Liver (tissue), 9 donors: ENCODE data around the gene PAOX. TPM values are rescaled to one million over a fixed set of nuclear protein-coding genes. Genes with fewer than 3 reads are reported as not detected.

ENCODE experiments used
- DNase-seq: peaks from one replicate; pipeline ENCODE4 v3.0.0-alpha.2; 2017; ENCODE audit warnings: low spot score
- H3K27ac ChIP-seq, 2 donors: one replicate each; pipeline ENCODE4 v1.7.0; 2013; ENCODE audit warnings: inconsistent platforms in 2 of 2, low read length in 2 of 2, control low read depth in 1 of 2, low read depth in 1 of 2, mild to moderate bottlenecking in 1 of 2
- H3K27me3 ChIP-seq, 4 donors: one replicate each; pipeline versions ENCODE4 v1.6.1 to v1.7.0; 2013; ENCODE audit warnings: low read length in 3 of 4, inconsistent platforms in 1 of 4, mild to moderate bottlenecking in 1 of 4, moderate library complexity in 1 of 4; ENCODE audit not compliant: control insufficient read depth in 4 of 4, insufficient read depth in 4 of 4
- H3K36me3 ChIP-seq, 4 donors: one replicate each; pipeline versions ENCODE4 v1.6.1 to v1.7.0; 2013; ENCODE audit warnings: low read length in 3 of 4, mild to moderate bottlenecking in 3 of 4, low read depth in 1 of 4, moderate library complexity in 1 of 4; ENCODE audit not compliant: control insufficient read depth in 4 of 4, insufficient read depth in 3 of 4
- H3K4me1 ChIP-seq, 4 donors: one replicate each; pipeline versions ENCODE4 v1.6.1 to v1.7.0; 2013; ENCODE audit warnings: low read length in 3 of 4, mild to moderate bottlenecking in 3 of 4, moderate library complexity in 1 of 4; ENCODE audit not compliant: control insufficient read depth in 4 of 4, insufficient read depth in 4 of 4
- H3K4me3 ChIP-seq, 3 donors: one replicate each; pipeline versions ENCODE4 v1.6.1 to v1.7.0; 2013; ENCODE audit warnings: low read length in 3 of 3, control low read depth in 1 of 3, low read depth in 1 of 3, mild to moderate bottlenecking in 1 of 3
- H3K9ac ChIP-seq, 2 donors: one replicate each; pipeline ENCODE4 v1.7.0; 2013; ENCODE audit warnings: low read length in 2 of 2, mild to moderate bottlenecking in 2 of 2, moderate library complexity in 2 of 2, control low read depth in 1 of 2, low read depth in 1 of 2
- H3K9me3 ChIP-seq, 4 donors: one replicate each; pipeline versions ENCODE4 v1.6.1 to v1.7.0; 2013; ENCODE audit warnings: low read length in 3 of 4; ENCODE audit not compliant: control insufficient read depth in 4 of 4
- EGR1 ChIP-seq, 2 donors: IDR thresholded peaks; 2 replicates each; pipeline ENCODE4 v1.6.1; 2016 to 2018; ENCODE audit warnings: antibody characterized with exemption in 2 of 2, low read depth in 2 of 2
- FOXA1 ChIP-seq: IDR thresholded peaks from 2 replicates; pipeline ENCODE4 v1.6.1; 2016; ENCODE audit warnings: antibody characterized with exemption
- GABPA ChIP-seq, 2 donors: IDR thresholded peaks in 1 of 2; conservative IDR thresholded peaks in 1 of 2; 2 replicates each; pipeline ENCODE4 v1.6.1; 2016; ENCODE audit warnings: antibody characterized with exemption in 2 of 2, mild to moderate bottlenecking in 1 of 2, moderate library complexity in 1 of 2
- HNF4A ChIP-seq, 2 donors: conservative IDR thresholded peaks; 2 replicates each; pipeline ENCODE4 v1.6.1; 2016; ENCODE audit warnings: antibody characterized with exemption in 2 of 2, mild to moderate bottlenecking in 2 of 2
- HNF4G ChIP-seq: IDR thresholded peaks from 2 replicates; pipeline ENCODE4 v1.6.1; 2016; ENCODE audit warnings: antibody characterized with exemption
- JUND ChIP-seq, 2 donors: IDR thresholded peaks; 2 replicates each; pipeline ENCODE4 v1.6.1; 2016; ENCODE audit warnings: antibody characterized with exemption in 2 of 2
- NR2F2 ChIP-seq: IDR thresholded peaks from 2 replicates; pipeline ENCODE4 v1.6.1; 2016; ENCODE audit warnings: antibody characterized with exemption
- RAD21 ChIP-seq, 2 donors: IDR thresholded peaks; 2 replicates each; pipeline ENCODE4 v1.6.1; 2016; ENCODE audit warnings: antibody characterized with exemption in 2 of 2, mild to moderate bottlenecking in 2 of 2
- RXRA ChIP-seq, 2 donors: IDR thresholded peaks; 2 replicates each; pipeline ENCODE4 v1.6.1; 2017 to 2018; ENCODE audit warnings: antibody characterized with exemption in 2 of 2, mild to moderate bottlenecking in 1 of 2
- SP1 ChIP-seq: IDR thresholded peaks from 2 replicates; pipeline ENCODE4 v1.6.1; 2018; ENCODE audit warnings: antibody characterized with exemption, mild to moderate bottlenecking
- TAF1 ChIP-seq: conservative IDR thresholded peaks from 2 replicates; pipeline ENCODE4 v1.6.1; 2016; ENCODE audit warnings: antibody characterized with exemption, mild to moderate bottlenecking
- YY1 ChIP-seq: IDR thresholded peaks from 2 replicates; pipeline ENCODE4 v1.6.1; 2016; ENCODE audit warnings: antibody characterized with exemption, mild to moderate bottlenecking
- WGBS: extraction: QIAGEN DNeasy Blood & Tissue Kit; methylation state at CpG from one replicate; pipeline ENCODE4 v1.1.7; 2013; 5-methylcytosine and 5-hydroxymethylcytosine counted together
- polyA plus RNA-seq, 2 donors: library from polyadenylated mRNA; stranded (reverse) in 1 of 2; unstranded in 1 of 2; fragments of 200-250 nt in 1 of 2; fragments of >200 nt in 1 of 2; fragmentation: Nextera tagmentation in 1 of 2; extraction: Ambion mirVana in 1 of 2; gene quantifications; one replicate each; pipeline versions ENCODE4 v1.2.1 to v1.2.3, GENCODE V29; 2013 to 2015
- total RNA-seq, 2 donors: library from RNA; depleted of rRNA; stranded (reverse); fragments of >200 nt; gene quantifications; one replicate each; pipeline ENCODE4 v1.2.3, GENCODE V29; 2014
- TF ChIP-seq, protein P1 (sequence below): IDR thresholded peaks from 2 replicates; pipeline ENCODE4 v1.6.1; 2016; ENCODE audit warnings: antibody characterized with exemption, mild to moderate bottlenecking
- TF ChIP-seq, protein P2 (sequence below): fragments of 150-350 bp; IDR thresholded peaks from 2 replicates; pipeline ENCODE4 v1.5.1; 2017; ENCODE audit warnings: improper control_type of control experiment, low read depth, low read length; ENCODE audit not compliant: missing input control
- TF ChIP-seq, protein P3 (sequence below): IDR thresholded peaks from 2 replicates; pipeline ENCODE4 v1.6.1; 2016; ENCODE audit warnings: antibody characterized with exemption
- TF ChIP-seq, protein P4 (sequence below): IDR thresholded peaks from 2 replicates; pipeline ENCODE4 v1.6.1; 2016; ENCODE audit warnings: antibody characterized with exemption
- TF ChIP-seq, protein P5 (sequence below): IDR thresholded peaks from 2 replicates; pipeline ENCODE4 v1.6.1; 2016; ENCODE audit warnings: antibody characterized with exemption
- donor health status: healthy.
- donor health status: healthy.
- donor health status: healthy.
- donor health status: healthy.
- donor health status: healthy.

Gene PAOX
- total and polyA plus RNA-seq, 4 donors = 4.8 to 17.8 (median 13.3) TPM

DNA sequence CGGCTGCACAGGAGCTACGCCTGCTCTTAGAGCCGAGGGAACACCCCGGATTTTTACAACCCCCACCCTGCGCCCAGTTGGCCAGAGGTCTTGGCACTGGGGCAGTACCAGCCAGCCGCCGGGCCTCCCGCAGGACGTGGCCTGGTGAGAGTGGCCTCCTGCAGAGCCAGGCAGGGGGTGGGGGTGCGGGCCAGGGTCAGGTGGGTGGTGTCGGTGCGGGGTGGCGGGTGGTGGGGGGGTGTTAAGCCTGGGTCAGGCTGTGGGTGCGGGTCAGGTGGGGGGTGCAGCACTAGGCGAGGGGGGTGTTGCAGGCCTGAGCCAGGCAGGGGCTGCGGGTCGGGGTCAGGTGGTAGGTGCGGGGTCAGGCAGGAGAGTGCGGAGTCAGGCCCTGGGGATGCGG is 6.6 kb upstream of the PAOX start:
- peak overlapping the region in 1 of 2 donors; percentile 6 for H3K27ac ChIP-seq
- H3K4me1 ChIP-seq = peaks cover 10 to 54% (median 34%) of the 10 kb centered on the region in 4 donors
- 22% methylated on average over 20 of the region's 20 CpGs for WGBS
- TF ChIP-seq, protein P1, sequence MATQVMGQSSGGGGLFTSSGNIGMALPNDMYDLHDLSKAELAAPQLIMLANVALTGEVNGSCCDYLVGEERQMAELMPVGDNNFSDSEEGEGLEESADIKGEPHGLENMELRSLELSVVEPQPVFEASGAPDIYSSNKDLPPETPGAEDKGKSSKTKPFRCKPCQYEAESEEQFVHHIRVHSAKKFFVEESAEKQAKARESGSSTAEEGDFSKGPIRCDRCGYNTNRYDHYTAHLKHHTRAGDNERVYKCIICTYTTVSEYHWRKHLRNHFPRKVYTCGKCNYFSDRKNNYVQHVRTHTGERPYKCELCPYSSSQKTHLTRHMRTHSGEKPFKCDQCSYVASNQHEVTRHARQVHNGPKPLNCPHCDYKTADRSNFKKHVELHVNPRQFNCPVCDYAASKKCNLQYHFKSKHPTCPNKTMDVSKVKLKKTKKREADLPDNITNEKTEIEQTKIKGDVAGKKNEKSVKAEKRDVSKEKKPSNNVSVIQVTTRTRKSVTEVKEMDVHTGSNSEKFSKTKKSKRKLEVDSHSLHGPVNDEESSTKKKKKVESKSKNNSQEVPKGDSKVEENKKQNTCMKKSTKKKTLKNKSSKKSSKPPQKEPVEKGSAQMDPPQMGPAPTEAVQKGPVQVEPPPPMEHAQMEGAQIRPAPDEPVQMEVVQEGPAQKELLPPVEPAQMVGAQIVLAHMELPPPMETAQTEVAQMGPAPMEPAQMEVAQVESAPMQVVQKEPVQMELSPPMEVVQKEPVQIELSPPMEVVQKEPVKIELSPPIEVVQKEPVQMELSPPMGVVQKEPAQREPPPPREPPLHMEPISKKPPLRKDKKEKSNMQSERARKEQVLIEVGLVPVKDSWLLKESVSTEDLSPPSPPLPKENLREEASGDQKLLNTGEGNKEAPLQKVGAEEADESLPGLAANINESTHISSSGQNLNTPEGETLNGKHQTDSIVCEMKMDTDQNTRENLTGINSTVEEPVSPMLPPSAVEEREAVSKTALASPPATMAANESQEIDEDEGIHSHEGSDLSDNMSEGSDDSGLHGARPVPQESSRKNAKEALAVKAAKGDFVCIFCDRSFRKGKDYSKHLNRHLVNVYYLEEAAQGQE = no peak
- TF ChIP-seq SP1 = no peak
- TF ChIP-seq YY1 = no peak
- TF ChIP-seq NR2F2 = no peak
- TF ChIP-seq RAD21 (IDR thresholded peaks at IDR 0.05) = no peak
- TF ChIP-seq, protein P2, sequence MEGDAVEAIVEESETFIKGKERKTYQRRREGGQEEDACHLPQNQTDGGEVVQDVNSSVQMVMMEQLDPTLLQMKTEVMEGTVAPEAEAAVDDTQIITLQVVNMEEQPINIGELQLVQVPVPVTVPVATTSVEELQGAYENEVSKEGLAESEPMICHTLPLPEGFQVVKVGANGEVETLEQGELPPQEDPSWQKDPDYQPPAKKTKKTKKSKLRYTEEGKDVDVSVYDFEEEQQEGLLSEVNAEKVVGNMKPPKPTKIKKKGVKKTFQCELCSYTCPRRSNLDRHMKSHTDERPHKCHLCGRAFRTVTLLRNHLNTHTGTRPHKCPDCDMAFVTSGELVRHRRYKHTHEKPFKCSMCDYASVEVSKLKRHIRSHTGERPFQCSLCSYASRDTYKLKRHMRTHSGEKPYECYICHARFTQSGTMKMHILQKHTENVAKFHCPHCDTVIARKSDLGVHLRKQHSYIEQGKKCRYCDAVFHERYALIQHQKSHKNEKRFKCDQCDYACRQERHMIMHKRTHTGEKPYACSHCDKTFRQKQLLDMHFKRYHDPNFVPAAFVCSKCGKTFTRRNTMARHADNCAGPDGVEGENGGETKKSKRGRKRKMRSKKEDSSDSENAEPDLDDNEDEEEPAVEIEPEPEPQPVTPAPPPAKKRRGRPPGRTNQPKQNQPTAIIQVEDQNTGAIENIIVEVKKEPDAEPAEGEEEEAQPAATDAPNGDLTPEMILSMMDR = no peak
- TF ChIP-seq FOXA1 = no peak
- TF ChIP-seq, protein P3, sequence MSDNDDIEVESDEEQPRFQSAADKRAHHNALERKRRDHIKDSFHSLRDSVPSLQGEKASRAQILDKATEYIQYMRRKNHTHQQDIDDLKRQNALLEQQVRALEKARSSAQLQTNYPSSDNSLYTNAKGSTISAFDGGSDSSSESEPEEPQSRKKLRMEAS = no peak
- no peak for TF ChIP-seq JUND (IDR thresholded peaks at IDR 0.05)
- TF ChIP-seq TAF1 = no peak
- no peak for TF ChIP-seq HNF4A (conservative IDR thresholded peaks at IDR 0.05)
- no peak for TF ChIP-seq GABPA (IDR thresholded peaks at IDR 0.05 in 1 of 2, conservative IDR thresholded peaks at IDR 0.05 in 1 of 2)
- TF ChIP-seq, protein P4, sequence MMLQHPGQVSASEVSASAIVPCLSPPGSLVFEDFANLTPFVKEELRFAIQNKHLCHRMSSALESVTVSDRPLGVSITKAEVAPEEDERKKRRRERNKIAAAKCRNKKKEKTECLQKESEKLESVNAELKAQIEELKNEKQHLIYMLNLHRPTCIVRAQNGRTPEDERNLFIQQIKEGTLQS = no peak
- TF ChIP-seq RXRA (IDR thresholded peaks at IDR 0.05) = no peak
- no peak for TF ChIP-seq EGR1 (IDR thresholded peaks at IDR 0.05; ENCODE audit: low read depth in 2 of 2)
- TF ChIP-seq HNF4G = no peak
- no peak for DNase-seq
- no peaks in the 10 kb centered on the region for H3K27me3 ChIP-seq
- no peaks in the 10 kb centered on the region for H3K9me3 ChIP-seq
- peaks cover 15 to 25% (median 22%) of the 10 kb centered on the region in 4 donors for H3K36me3 ChIP-seq
- peak overlapping the region in 1 of 2 donors; percentile 19 for H3K9ac ChIP-seq
- H3K4me3 ChIP-seq = peak overlapping the region; percentile 42 to 92 (median 70)

DNA sequence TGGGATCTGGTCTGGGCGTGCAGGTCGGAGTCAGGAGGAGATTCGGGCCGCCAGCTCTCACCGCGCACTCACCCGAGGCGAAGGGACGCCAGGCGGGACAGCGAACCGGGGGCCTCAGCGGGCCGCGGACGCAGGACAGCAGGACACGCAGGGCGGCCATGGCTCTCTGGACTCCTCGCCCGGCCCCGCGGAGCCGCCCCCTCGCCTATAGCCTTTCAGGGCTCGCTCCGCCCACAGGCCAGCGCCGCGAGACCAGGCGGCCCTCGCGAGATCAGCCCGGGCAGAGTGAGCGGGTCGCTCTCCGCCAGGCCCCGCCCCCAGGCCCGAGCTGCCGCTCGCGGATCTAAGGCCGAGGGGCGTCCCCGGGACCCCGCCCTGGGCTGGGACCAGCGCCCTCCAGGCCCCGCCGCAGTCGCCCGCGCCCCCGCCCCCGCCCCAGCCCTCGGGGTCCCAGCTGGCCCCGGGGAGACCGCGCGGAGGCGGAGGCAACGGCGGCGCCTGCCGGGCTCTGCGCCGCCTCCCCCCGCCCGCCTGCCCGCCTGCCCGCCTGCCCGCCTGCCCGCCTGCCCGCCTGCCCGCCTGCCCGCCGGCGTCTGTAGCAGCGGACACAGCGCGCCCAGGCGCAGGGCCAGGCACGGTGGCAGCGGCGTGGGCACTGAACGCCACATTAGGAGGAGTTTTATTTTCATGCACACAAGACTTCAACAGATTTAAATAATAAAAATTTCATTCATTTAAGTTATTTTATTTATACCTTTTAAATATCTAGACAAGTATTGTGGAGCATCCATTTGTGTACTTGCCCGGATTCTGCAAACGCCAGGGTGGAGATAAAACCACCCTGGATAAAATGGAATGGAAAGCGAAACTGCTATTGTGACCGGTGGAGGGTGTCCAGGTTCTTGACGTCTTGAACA is 5.6 kb upstream of the PAOX start, which contains the start of gene ECHS1:
TSS of gene ECHS1 (minus strand) at position 181 of the 917 bp plus-strand sequence. CDS start at position 160, 21 bp downstream.
- under 1% methylated on average over 89 of the region's 89 CpGs for WGBS

More for the DNA sequence above, 5.6 kb upstream of the PAOX start, which contains the start of gene ECHS1:
- TF ChIP-seq TAF1 (no peak), RXRA (IDR thresholded peaks at IDR 0.05) (no peak), YY1 (peak; percentile 76), FOXA1 (no peak), JUND (IDR thresholded peaks at IDR 0.05) (no peak), EGR1 (IDR thresholded peaks at IDR 0.05; ENCODE audit: low read depth in 2 of 2) (peak; percentile 13 to 24), SP1 (peak; percentile 38), HNF4A (conservative IDR thresholded peaks at IDR 0.05) (peak in 1 of 2 donors; percentile 25)
- TF ChIP-seq, protein P2 = no peak
- TF ChIP-seq, protein P5, sequence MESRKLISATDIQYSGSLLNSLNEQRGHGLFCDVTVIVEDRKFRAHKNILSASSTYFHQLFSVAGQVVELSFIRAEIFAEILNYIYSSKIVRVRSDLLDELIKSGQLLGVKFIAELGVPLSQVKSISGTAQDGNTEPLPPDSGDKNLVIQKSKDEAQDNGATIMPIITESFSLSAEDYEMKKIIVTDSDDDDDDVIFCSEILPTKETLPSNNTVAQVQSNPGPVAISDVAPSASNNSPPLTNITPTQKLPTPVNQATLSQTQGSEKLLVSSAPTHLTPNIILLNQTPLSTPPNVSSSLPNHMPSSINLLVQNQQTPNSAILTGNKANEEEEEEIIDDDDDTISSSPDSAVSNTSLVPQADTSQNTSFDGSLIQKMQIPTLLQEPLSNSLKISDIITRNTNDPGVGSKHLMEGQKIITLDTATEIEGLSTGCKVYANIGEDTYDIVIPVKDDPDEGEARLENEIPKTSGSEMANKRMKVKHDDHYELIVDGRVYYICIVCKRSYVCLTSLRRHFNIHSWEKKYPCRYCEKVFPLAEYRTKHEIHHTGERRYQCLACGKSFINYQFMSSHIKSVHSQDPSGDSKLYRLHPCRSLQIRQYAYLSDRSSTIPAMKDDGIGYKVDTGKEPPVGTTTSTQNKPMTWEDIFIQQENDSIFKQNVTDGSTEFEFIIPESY = peak; percentile 98
- Histone ChIP-seq H3K27me3 (no peaks in the 10 kb centered on the region), H3K36me3 (peaks cover 11 to 20% (median 18%) of the 10 kb centered on the region in 4 donors), H3K4me3 (peak within 1 kb of the TSS; percentile 63 to 92 (median 72)), H3K9ac (peak within 1 kb of the TSS; percentile 11 to 60), H3K9me3 (no peaks in the 10 kb centered on the region), H3K27ac (peak within 1 kb of the TSS; percentile 81 to 84), H3K4me1 (peaks cover 15 to 61% (median 40%) of the 10 kb centered on the region in 4 donors)
- DNase-seq = peak; percentile 95
